Hematopoietic multipotent progenitor cell treated with erythropoietin and hydrocortisone succinate and interleukin-3 and kit ligand, for 8 days (in vitro differentiated cells): ENCODE results near the gene ZSCAN21.
A peak's percentile ranks its signal among the peaks of the same experiment; 100 is the strongest.

Experiments
- DNase-seq: peaks from one replicate; pipeline ENCODE4 v3.0.0-alpha.2; 2015

ZSCAN21 gene

GRCh38 chr7:100079024-100079560, 29.5 kb downstream of the ZSCAN21 start:
- DNase-seq: no peak

GRCh38 chr7:100080907-100081534, 31.4 kb downstream of the ZSCAN21 start:
- DNase-seq: no peak

- peak; percentile 99 for DNase-seq
Measured at GRCh38 chr7:100081535-100082102, 32.0 kb downstream of the ZSCAN21 start, which contains the start of gene ZNF3. Gene ZNF3, minus strand, starts transcription at chr7:100081723. Its CDS starts 4,366 bp downstream, at chr7:100077357.

- DNase-seq: no peak
Measured at GRCh38 chr7:100082978-100083377, 33.4 kb downstream of the ZSCAN21 start.

DNA sequence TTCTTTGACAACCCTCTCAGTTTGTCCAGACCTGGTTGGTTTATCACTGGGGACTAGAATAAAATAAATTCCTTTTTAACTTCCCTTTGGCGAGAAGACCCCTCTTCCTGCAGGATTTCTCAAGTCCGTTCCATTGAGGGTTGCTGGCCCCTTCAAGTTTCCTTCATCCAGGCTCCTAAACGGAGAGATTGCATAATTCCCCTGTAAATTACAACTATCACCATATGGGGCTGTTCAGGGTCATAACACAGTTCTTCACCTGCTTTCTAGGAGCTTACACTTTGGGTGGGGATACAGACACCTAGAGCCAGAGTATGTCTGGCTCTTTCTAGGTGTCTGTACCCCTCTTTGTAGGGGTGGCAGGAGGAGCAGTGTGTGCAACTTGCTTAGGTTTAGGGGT, 35.9 kb downstream of the ZSCAN21 start:
- DNase-seq: no peak

- no peak for DNase-seq
Measured at GRCh38 chr7:100087055-100087750, 37.6 kb downstream of the ZSCAN21 start.

GRCh38 chr7:100088095-100088620, 38.6 kb downstream of the ZSCAN21 start:
- no peak for DNase-seq

- peak; percentile 72 for DNase-seq
Measured at GRCh38 chr7:100088621-100089457, 39.3 kb downstream of the ZSCAN21 start, which contains the start of gene COPS6. Gene COPS6, plus strand, starts transcription at chr7:100088969. Its CDS starts 22 bp downstream, at chr7:100088991.

- no peak for DNase-seq
Measured at GRCh38 chr7:100089458-100090196, 40.1 kb downstream of the ZSCAN21 start.

DNA sequence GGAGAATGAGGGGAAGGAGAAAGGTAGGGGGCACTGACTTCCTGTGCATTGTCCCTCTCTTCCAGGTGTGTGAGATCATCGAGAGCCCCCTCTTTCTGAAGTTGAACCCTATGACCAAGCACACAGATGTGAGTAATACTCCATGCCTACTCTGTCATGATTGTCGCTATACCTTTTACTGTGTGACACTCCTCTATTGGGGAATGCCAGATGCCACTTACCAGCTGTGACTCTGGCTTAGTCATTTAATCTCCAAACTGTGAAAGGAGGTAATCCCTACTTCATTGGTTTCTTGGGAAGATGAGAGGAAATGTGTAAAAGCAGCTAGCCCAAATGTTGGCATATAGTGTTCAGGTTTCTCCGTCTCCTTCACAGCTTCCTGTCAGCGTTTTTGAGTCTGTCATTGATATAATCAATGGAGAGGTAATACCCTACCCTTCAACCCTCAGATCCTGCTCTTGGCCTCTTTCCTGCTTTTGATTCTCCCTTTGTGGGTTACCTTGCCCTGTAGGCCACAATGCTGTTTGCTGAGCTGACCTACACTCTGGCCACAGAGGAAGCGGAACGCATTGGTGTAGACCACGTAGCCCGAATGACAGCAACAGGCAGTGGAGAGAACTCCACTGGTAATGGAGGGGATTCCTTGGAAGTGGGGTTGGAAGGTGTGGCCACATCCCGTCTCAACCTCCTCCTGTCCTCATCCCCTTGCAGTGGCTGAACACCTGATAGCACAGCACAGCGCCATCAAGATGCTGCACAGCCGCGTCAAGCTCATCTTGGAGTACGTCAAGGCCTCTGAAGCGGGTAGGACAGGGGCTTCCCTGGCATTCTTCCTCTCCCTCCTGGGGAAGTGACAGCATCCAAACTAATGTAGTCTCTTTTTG, 41.2 kb downstream of the ZSCAN21 start:
- no peak for DNase-seq

GRCh38 chr7:100091411-100092181, 42.0 kb downstream of the ZSCAN21 start:
- DNase-seq: peak; percentile 46

- DNase-seq: no peak
Measured at GRCh38 chr7:100093054-100093453, 43.5 kb downstream of the ZSCAN21 start.

DNA sequence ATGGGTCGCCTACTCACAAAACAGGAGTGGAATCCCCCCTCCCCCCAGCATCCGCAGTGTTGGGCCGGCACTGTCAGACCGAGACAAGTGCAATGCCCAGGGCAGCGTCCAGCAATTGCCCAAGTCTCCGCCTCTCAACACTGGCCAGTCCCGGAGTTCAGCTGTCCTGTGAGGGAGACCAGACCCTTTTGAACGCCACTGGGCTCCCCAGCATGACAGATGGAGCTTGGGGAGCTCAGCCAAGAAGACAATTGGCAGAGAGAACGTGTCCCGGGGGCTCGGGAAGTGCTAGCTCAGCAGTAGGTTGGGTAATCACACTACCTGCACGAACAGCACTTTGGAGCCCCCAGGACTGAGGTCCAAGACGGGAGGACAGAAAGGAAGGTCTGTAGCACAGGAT, 43.9 kb downstream of the ZSCAN21 start:
- DNase-seq: no peak

GRCh38 chr7:100093925-100094486, 44.4 kb downstream of the ZSCAN21 start:
- no peak for DNase-seq

- no peak for DNase-seq
Measured at GRCh38 chr7:100095289-100095688, 45.7 kb downstream of the ZSCAN21 start.

GRCh38 chr7:100095704-100096103, 46.1 kb downstream of the ZSCAN21 start:
- DNase-seq: no peak

GRCh38 chr7:100098913-100099312, 49.3 kb downstream of the ZSCAN21 start:
- DNase-seq: no peak

- no peak for DNase-seq
Measured at GRCh38 chr7:100099452-100099851, 49.9 kb downstream of the ZSCAN21 start.

GRCh38 chr7:100100420-100101015, 50.9 kb downstream of the ZSCAN21 start:
- peak; percentile 93 for DNase-seq
